COLO829 (cell line): ENCODE data around the gene NLK.
A peak's percentile ranks its signal among the peaks of the same experiment; 100 is the strongest.

Experiments used
- DNase-seq: peaks from one replicate; pipeline ENCODE4 v3.0.0; 2012; ENCODE audit warnings: low spot score

The NLK gene

GRCh38 chr17:28040406-28040805 is 2.1 kb upstream of the NLK start:
- no peak for DNase-seq

- peak; percentile 99 for DNase-seq
Measured at GRCh38 chr17:28041068-28041843, 1.2 kb upstream of the NLK start.

GRCh38 chr17:28041844-28042656 is 427 bp upstream of the NLK start:
- no peak for DNase-seq

GRCh38 chr17:28042721-28043291 is 329 bp downstream of the NLK start:
- no peak for DNase-seq

- DNase-seq: no peak
Measured at GRCh38 chr17:28043296-28043695, 819 bp downstream of the NLK start.

- no peak for DNase-seq
Measured at GRCh38 chr17:28043741-28044140, 1.3 kb downstream of the NLK start.

GRCh38 chr17:28045304-28045703 is 2.8 kb downstream of the NLK start:
- no peak for DNase-seq

GRCh38 chr17:28046034-28046825 is 3.8 kb downstream of the NLK start:
- no peak for DNase-seq

- no peak for DNase-seq
Measured at GRCh38 chr17:28047806-28048205, 5.3 kb downstream of the NLK start.

- no peak for DNase-seq
Measured at GRCh38 chr17:28049071-28049470, 6.6 kb downstream of the NLK start.

GRCh38 chr17:28053044-28053670 is 10.7 kb downstream of the NLK start:
- no peak for DNase-seq

- no peak for DNase-seq
Measured at GRCh38 chr17:28053725-28054124, 11.2 kb downstream of the NLK start.

GRCh38 chr17:28055546-28056275 is 13.2 kb downstream of the NLK start:
- no peak for DNase-seq

GRCh38 chr17:28056276-28056620 is 13.8 kb downstream of the NLK start:
- DNase-seq: no peak

- no peak for DNase-seq
Measured at GRCh38 chr17:28057731-28058246, 15.3 kb downstream of the NLK start.

- peak; percentile 35 for DNase-seq
Measured at GRCh38 chr17:28059675-28060074, 17.2 kb downstream of the NLK start.

GRCh38 chr17:28065706-28066105 is 23.2 kb downstream of the NLK start:
- no peak for DNase-seq

GRCh38 chr17:28069061-28069460 is 26.6 kb downstream of the NLK start:
- no peak for DNase-seq

- DNase-seq: no peak
Measured at GRCh38 chr17:28071179-28071578, 28.7 kb downstream of the NLK start.

GRCh38 chr17:28071891-28072606 is 29.6 kb downstream of the NLK start:
- no peak for DNase-seq
